GM23338 (cell line): ENCODE data around the gene CCDC73.

Experiments
- CREB1 ChIP-seq: fragments of 250-450 bp; sonication (Bioruptor Pico); IDR thresholded peaks from 2 replicates; pipeline ENCODE4 v1.5.0; 2020; ENCODE audit warnings: low read depth, mild to moderate bottlenecking, moderate library complexity
- CTCF ChIP-seq, 2 experiments: fragments of 200-600 bp in 1 of 2; sonication (generic) in 1 of 2; conservative IDR thresholded peaks; 2 replicates each; pipeline versions ENCODE4 v1.5.1 to v1.6.1; 2016 to 2017; ENCODE audit warnings: antibody characterized with exemption in 2 of 2, low read depth in 2 of 2, mild to moderate bottlenecking in 2 of 2, moderate library complexity in 1 of 2
- ETS1 ChIP-seq: IDR thresholded peaks from 2 replicates; pipeline ENCODE4 v1.6.1; 2016; ENCODE audit warnings: antibody characterized with exemption
- EZH2 ChIP-seq: fragments of 200-600 bp; sonication (generic); IDR thresholded peaks from one replicate; pipeline ENCODE4 v1.8.0; 2017; ENCODE audit warnings: antibody characterized with exemption, mild to moderate bottlenecking, low read depth; ENCODE audit not compliant: unreplicated experiment
- EZH2phosphoT487 ChIP-seq: fragments of 200-600 bp; sonication (generic); IDR thresholded peaks from one replicate; pipeline ENCODE4 v1.8.1; 2018; ENCODE audit warnings: antibody characterized with exemption; ENCODE audit not compliant: unreplicated experiment
- JUNB ChIP-seq: IDR thresholded peaks from one replicate; pipeline ENCODE4 v1.6.1; 2016; ENCODE audit warnings: antibody characterized with exemption; ENCODE audit not compliant: unreplicated experiment
- NANOG ChIP-seq: IDR thresholded peaks from 2 replicates; pipeline ENCODE4 v1.6.1; 2016; ENCODE audit warnings: antibody characterized with exemption, borderline replicate concordance
- POLR2AphosphoS5 ChIP-seq: IDR thresholded peaks from 2 replicates; pipeline ENCODE4 v1.6.1; 2016; ENCODE audit warnings: antibody characterized with exemption, low read depth
- STAT1 ChIP-seq: IDR thresholded peaks from one replicate; pipeline ENCODE4 v1.6.1; 2016; ENCODE audit warnings: antibody characterized with exemption; ENCODE audit not compliant: unreplicated experiment
- TF ChIP-seq, protein P1 (sequence below): IDR thresholded peaks from one replicate; pipeline ENCODE4 v1.6.1; 2018; ENCODE audit warnings: antibody characterized with exemption; ENCODE audit not compliant: unreplicated experiment

- TF ChIP-seq CTCF (conservative IDR thresholded peaks at IDR 0.05; ENCODE audit: low read depth in 2 of 2) (no peak), POLR2AphosphoS5 (no peak), JUNB (no peak), STAT1 (no peak), EZH2 (no peak), EZH2phosphoT487 (no peak), NANOG (no peak), ETS1 (no peak), CREB1 (CRISPR knock-in tag) (no peak)
- TF ChIP-seq, protein P1, sequence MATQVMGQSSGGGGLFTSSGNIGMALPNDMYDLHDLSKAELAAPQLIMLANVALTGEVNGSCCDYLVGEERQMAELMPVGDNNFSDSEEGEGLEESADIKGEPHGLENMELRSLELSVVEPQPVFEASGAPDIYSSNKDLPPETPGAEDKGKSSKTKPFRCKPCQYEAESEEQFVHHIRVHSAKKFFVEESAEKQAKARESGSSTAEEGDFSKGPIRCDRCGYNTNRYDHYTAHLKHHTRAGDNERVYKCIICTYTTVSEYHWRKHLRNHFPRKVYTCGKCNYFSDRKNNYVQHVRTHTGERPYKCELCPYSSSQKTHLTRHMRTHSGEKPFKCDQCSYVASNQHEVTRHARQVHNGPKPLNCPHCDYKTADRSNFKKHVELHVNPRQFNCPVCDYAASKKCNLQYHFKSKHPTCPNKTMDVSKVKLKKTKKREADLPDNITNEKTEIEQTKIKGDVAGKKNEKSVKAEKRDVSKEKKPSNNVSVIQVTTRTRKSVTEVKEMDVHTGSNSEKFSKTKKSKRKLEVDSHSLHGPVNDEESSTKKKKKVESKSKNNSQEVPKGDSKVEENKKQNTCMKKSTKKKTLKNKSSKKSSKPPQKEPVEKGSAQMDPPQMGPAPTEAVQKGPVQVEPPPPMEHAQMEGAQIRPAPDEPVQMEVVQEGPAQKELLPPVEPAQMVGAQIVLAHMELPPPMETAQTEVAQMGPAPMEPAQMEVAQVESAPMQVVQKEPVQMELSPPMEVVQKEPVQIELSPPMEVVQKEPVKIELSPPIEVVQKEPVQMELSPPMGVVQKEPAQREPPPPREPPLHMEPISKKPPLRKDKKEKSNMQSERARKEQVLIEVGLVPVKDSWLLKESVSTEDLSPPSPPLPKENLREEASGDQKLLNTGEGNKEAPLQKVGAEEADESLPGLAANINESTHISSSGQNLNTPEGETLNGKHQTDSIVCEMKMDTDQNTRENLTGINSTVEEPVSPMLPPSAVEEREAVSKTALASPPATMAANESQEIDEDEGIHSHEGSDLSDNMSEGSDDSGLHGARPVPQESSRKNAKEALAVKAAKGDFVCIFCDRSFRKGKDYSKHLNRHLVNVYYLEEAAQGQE = no peak
Observed at GRCh38 chr11:32576456-32576855, 218.0 kb downstream of the CCDC73 start.
